Esophagus squamous epithelium (tissue), 4 donors: ENCODE measurements around the gene RIBC2.

Experiments used
- POLR2A ChIP-seq, 4 donors: fragments of 450-650 bp; IDR thresholded peaks; one replicate each; pipeline ENCODE4 v1.6.1; 2017; ENCODE audit warnings: antibody characterized with exemption in 4 of 4, mild to moderate bottlenecking in 4 of 4, moderate library complexity in 3 of 4
- TF ChIP-seq, protein P1 (sequence below), 6 experiments: fragments of 450-650 bp in 4 of 6; fragments of 200-600 bp in 2 of 6; sonication (generic) in 2 of 6; IDR thresholded peaks; one replicate each; pipeline ENCODE4 v1.5.1; 2016 to 2019; ENCODE audit warnings: antibody characterized with exemption in 6 of 6, mild to moderate bottlenecking in 4 of 6, moderate library complexity in 4 of 6

DNA sequence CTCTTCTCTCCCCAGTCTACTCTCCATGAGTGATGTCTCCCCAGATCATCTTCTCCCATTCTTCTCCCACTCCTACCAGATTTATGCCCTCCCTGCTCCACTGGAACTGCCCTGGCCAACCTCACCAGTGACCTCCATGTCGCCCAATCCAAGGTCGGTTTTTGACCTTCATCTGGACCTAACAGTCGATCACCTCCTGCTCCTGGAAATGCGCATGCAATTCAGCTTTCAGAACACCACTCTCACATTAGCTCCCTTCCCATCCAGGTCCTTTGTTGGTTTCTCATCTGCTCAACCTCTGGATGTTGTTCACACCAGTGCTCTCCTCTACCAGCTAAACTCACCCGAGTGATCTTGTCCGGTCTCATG lies 5.3 kb downstream of the RIBC2 start:
- TF ChIP-seq, protein P1, sequence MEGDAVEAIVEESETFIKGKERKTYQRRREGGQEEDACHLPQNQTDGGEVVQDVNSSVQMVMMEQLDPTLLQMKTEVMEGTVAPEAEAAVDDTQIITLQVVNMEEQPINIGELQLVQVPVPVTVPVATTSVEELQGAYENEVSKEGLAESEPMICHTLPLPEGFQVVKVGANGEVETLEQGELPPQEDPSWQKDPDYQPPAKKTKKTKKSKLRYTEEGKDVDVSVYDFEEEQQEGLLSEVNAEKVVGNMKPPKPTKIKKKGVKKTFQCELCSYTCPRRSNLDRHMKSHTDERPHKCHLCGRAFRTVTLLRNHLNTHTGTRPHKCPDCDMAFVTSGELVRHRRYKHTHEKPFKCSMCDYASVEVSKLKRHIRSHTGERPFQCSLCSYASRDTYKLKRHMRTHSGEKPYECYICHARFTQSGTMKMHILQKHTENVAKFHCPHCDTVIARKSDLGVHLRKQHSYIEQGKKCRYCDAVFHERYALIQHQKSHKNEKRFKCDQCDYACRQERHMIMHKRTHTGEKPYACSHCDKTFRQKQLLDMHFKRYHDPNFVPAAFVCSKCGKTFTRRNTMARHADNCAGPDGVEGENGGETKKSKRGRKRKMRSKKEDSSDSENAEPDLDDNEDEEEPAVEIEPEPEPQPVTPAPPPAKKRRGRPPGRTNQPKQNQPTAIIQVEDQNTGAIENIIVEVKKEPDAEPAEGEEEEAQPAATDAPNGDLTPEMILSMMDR (IDR thresholded peaks at IDR 0.05), result no peak
- no peak for TF ChIP-seq POLR2A (IDR thresholded peaks at IDR 0.05)
